DMS114 treated with DMSO at 0.1 percent for 48 hours (cell line): Measurements from ENCODE around the gene IFRD2.
A peak's percentile ranks its signal among the peaks of the same experiment; 100 is the strongest.

ENCODE experiments used
- DNase-seq: peaks from one replicate; lab custom pipeline; 2025; ENCODE audit not compliant: unreplicated experiment; lab: John Stamatoyannopoulos, UW

IFRD2 gene

GRCh38 chr3:50302095-50303012 lies 10.1 kb upstream of the IFRD2 start:
- no peak for DNase-seq

GRCh38 chr3:50300681-50301254 lies 8.5 kb upstream of the IFRD2 start:
- DNase-seq = no peak

GRCh38 chr3:50299929-50300680 lies 7.9 kb upstream of the IFRD2 start:
- no peak for DNase-seq

- DNase-seq = no peak
These were observed 7.4 kb upstream of the IFRD2 start for GRCh38 chr3:50299638-50299928.

- DNase-seq = peak; percentile 93
These were observed 6.8 kb upstream of the IFRD2 start, which contains the start of the genes HYAL3 and NAA80 for GRCh38 chr3:50298836-50299637. TSS of gene HYAL3 (minus strand) at chr3:50299405. CDS start at chr3:50295602, 3,803 bp downstream. TSS of gene NAA80 (minus strand) at chr3:50299405. CDS start at chr3:50297463, 1,942 bp downstream.

- DNase-seq = no peak
These were observed 5.9 kb upstream of the IFRD2 start for GRCh38 chr3:50297896-50298725.

- DNase-seq = no peak
These were observed 5.2 kb upstream of the IFRD2 start for GRCh38 chr3:50297384-50297775.

- no peak for DNase-seq
These were observed 4.6 kb upstream of the IFRD2 start for GRCh38 chr3:50296721-50297383.

- DNase-seq = no peak
These were observed 3.6 kb upstream of the IFRD2 start for GRCh38 chr3:50295553-50296431.

- no peak for DNase-seq
These were observed 2.5 kb upstream of the IFRD2 start for GRCh38 chr3:50294492-50295403.

- DNase-seq = no peak
These were observed 1.9 kb upstream of the IFRD2 start for GRCh38 chr3:50294089-50294488.

- DNase-seq = no peak
These were observed 1.0 kb upstream of the IFRD2 start for GRCh38 chr3:50293079-50293801.

- DNase-seq = no peak
These were observed 2.0 kb downstream of the IFRD2 start for GRCh38 chr3:50290161-50290641.

- DNase-seq = no peak
These were observed 3.1 kb downstream of the IFRD2 start for GRCh38 chr3:50289130-50289529.

GRCh38 chr3:50288387-50289007 lies 3.7 kb downstream of the IFRD2 start:
- no peak for DNase-seq

- no peak for DNase-seq
These were observed 5.0 kb downstream of the IFRD2 start for GRCh38 chr3:50287262-50287661.
